Measurements from ENCODE around the gene EXOC1L. TPM values are rescaled to one million over a fixed set of nuclear protein-coding genes. Genes with fewer than 3 reads are reported as not detected.

Gene EXOC1L
- total and polyA plus RNA-seq, 2 of the 13 experiments (the other 11 are each of a cell fraction or from before 2014, with no cell fraction given): not detected

DNA sequence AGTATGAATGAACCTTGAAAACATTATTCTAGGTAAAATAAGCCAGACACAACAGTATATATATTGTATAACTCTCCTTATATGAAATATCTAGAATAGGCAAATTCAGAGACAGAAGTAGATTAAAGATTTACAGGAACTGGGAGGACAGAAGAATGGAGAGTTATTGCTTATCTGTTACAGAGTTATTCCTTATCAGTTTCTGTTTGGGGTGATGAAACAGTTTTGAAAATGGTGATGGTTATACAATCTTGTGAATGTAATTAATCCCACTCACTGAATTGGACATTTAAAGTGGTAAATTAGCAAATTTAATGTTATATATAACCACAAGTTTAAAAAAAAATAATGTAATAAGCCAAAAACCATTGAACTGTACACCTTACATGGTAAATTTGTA is 19.4 kb downstream of the EXOC1L start:
- CTCF ChIA-PET (ENCODE audit: low intra/inter-chr PET ratio, low total read pairs): no interaction called here
- H3K27ac ChIP-seq (ENCODE audit: extremely low read length, insufficient read depth, low read length): no peak overlapping the region
- no peaks in the 10 kb centered on the region for H3K4me1 ChIP-seq (ENCODE audit: insufficient read depth, low read length)
- H3K4me3 ChIP-seq (replicated peaks in 1 of 3; ENCODE audit: insufficient read depth in 1 of 3, low read depth in 2 of 3, low read length in 3 of 3): no peak overlapping the region
- POLR2A ChIA-PET: no interaction called here
- H4K20me1 ChIP-seq (ENCODE audit: insufficient read depth, low read length): no peaks in the 10 kb centered on the region
- DNase-seq (ENCODE audit: low spot score) (no peak), ATAC-seq (no peak), FAIRE-seq (no peak)
- in situ Hi-C loops (cut with HindIII; ENCODE audit: extremely low pct_ligation_motif_present, low pct_unique_long_range_greater_than_20kb) (no loop called here), intact Hi-C loops (cut with micrococcal nuclease; ENCODE audit: unreplicated experiment) (no loop called here)
- H3K4me2 ChIP-seq (ENCODE audit: low read depth, low read length): no peak overlapping the region
- no peak overlapping the region for H3K9ac ChIP-seq (ENCODE audit: insufficient read depth, low read depth, low read length)
- H3K9me3 ChIP-seq (ENCODE audit: low read length): peaks cover 6% of the 10 kb centered on the region; the same call in 1 of the 2 replicates
- no peaks in the 10 kb centered on the region for H3K27me3 ChIP-seq (ENCODE audit: control insufficient read depth in 1 of 2, insufficient read depth in 2 of 2, low read length in 2 of 2)
- H3K36me3 ChIP-seq (replicated peaks in 1 of 2; ENCODE audit: control insufficient read depth in 1 of 2, insufficient read depth in 2 of 2, low read length in 2 of 2): no peaks in the 10 kb centered on the region
- H3K79me2 ChIP-seq (ENCODE audit: insufficient read depth, low read length): no peaks in the 10 kb centered on the region
- no TSS peak for BruUV-seq (replicated peaks)
- H2AFZ ChIP-seq (ENCODE audit: low read length): no peak overlapping the region
- TF ChIP-seq ZNF879 (CRISPR knock-in tag; IDR thresholded peaks at IDR 0.05) (no peak), PPARG (CRISPR knock-in tag; conservative IDR thresholded peaks at IDR 0.05) (no peak), ZNF572 (CRISPR knock-in tag; IDR thresholded peaks at IDR 0.05) (no peak), KDM5A (IDR thresholded peaks at IDR 0.05; ENCODE audit: borderline replicate concordance, low read length) (no peak), NKX3-1 (CRISPR knock-in tag; IDR thresholded peaks at IDR 0.05) (no peak), FOXA3 (CRISPR knock-in tag; IDR thresholded peaks at IDR 0.05) (no peak), GABPB1 (CRISPR knock-in tag; IDR thresholded peaks at IDR 0.05) (no peak), EEA1 (CRISPR knock-in tag; IDR thresholded peaks at IDR 0.05; ENCODE audit: borderline replicate concordance) (no peak), RFX1 (IDR thresholded peaks at IDR 0.05) (no peak), IKZF4 (CRISPR knock-in tag; IDR thresholded peaks at IDR 0.05; ENCODE audit: borderline replicate concordance, low read depth, not compliant biosample characterization) (no peak), TBX3 (IDR thresholded peaks at IDR 0.05; ENCODE audit: borderline replicate concordance) (no peak), HOXA9 (CRISPR knock-in tag; IDR thresholded peaks at IDR 0.05; ENCODE audit: borderline replicate concordance) (no peak), ZSCAN30 (CRISPR knock-in tag; IDR thresholded peaks at IDR 0.05) (no peak)
- TF ChIP-seq, protein P1, sequence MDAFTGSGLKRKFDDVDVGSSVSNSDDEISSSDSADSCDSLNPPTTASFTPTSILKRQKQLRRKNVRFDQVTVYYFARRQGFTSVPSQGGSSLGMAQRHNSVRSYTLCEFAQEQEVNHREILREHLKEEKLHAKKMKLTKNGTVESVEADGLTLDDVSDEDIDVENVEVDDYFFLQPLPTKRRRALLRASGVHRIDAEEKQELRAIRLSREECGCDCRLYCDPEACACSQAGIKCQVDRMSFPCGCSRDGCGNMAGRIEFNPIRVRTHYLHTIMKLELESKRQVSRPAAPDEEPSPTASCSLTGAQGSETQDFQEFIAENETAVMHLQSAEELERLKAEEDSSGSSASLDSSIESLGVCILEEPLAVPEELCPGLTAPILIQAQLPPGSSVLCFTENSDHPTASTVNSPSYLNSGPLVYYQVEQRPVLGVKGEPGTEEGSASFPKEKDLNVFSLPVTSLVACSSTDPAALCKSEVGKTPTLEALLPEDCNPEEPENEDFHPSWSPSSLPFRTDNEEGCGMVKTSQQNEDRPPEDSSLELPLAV (CRISPR knock-in tag; conservative IDR thresholded peaks at IDR 0.05; ENCODE audit: low read depth): no peak
- TF ChIP-seq, protein P2, sequence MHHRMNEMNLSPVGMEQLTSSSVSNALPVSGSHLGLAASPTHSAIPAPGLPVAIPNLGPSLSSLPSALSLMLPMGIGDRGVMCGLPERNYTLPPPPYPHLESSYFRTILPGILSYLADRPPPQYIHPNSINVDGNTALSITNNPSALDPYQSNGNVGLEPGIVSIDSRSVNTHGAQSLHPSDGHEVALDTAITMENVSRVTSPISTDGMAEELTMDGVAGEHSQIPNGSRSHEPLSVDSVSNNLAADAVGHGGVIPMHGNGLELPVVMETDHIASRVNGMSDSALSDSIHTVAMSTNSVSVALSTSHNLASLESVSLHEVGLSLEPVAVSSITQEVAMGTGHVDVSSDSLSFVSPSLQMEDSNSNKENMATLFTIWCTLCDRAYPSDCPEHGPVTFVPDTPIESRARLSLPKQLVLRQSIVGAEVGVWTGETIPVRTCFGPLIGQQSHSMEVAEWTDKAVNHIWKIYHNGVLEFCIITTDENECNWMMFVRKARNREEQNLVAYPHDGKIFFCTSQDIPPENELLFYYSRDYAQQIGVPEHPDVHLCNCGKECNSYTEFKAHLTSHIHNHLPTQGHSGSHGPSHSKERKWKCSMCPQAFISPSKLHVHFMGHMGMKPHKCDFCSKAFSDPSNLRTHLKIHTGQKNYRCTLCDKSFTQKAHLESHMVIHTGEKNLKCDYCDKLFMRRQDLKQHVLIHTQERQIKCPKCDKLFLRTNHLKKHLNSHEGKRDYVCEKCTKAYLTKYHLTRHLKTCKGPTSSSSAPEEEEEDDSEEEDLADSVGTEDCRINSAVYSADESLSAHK (CRISPR knock-in tag; IDR thresholded peaks at IDR 0.05; ENCODE audit: borderline replicate concordance): no peak
- TF ChIP-seq, protein P3, sequence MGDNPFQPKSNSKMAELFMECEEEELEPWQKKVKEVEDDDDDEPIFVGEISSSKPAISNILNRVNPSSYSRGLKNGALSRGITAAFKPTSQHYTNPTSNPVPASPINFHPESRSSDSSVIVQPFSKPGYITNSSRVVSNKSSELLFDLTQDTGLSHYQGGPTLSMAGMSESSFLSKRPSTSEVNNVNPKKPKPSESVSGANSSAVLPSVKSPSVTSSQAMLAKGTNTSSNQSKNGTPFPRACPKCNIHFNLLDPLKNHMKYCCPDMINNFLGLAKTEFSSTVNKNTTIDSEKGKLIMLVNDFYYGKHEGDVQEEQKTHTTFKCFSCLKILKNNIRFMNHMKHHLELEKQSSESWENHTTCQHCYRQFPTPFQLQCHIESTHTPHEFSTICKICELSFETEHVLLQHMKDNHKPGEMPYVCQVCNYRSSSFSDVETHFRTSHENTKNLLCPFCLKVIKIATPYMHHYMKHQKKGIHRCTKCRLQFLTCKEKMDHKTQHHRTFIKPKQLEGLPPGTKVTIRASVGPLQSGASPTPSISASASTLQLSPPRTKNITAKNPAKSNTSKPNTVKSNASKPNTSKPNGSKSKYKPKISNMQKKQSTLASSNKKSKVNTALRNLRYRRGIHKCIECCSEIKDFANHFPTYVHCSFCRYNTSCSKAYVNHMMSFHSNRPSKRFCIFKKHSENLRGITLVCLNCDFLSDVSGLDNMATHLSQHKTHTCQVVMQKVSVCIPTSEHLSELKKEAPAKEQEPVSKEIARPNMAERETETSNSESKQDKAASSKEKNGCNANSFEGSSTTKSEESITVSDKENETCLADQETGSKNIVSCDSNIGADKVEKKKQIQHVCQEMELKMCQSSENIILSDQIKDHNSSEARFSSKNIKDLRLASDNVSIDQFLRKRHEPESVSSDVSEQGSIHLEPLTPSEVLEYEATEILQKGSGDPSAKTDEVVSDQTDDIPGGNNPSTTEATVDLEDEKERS (CRISPR knock-in tag; IDR thresholded peaks at IDR 0.05): no peak
- TF ChIP-seq, protein P4, sequence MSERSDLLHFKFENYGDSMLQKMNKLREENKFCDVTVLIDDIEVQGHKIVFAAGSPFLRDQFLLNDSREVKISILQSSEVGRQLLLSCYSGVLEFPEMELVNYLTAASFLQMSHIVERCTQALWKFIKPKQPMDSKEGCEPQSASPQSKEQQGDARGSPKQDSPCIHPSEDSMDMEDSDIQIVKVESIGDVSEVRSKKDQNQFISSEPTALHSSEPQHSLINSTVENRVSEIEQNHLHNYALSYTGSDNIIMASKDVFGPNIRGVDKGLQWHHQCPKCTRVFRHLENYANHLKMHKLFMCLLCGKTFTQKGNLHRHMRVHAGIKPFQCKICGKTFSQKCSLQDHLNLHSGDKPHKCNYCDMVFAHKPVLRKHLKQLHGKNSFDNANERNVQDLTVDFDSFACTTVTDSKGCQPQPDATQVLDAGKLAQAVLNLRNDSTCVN (CRISPR knock-in tag; IDR thresholded peaks at IDR 0.05; ENCODE audit: borderline replicate concordance): no peak

Measured in HepG2 (cell line).